Measurements from ENCODE around the gene C7. TPM values are rescaled to one million over a fixed set of nuclear protein-coding genes. Genes with fewer than 3 reads are reported as not detected.

The C7 gene
- total and polyA plus RNA-seq, 2 of the 8 experiments (the other 6 are each of a cell fraction or from before 2014, with no cell fraction given): 0.08 TPM; not detected in 1

DNA sequence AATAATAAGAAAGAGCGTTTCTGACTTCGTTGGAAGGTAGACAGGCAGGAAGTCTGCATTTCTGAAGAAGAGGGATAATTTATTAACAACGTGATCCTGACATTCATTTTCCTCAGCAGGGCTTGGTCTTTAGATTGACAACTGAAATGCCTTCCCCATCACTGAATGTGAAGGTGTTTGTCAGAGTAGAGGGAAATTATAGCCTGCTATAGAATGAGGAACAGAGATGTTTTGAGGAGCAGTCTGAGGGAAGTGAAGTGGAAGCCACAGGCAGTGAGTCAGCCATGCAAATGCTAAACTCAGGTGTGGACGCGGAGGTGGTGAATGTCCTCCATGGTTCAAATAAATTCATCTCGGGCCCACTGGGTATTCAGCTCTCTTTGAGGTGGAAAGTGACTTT, 30.5 kb downstream of the C7 start:
- H2AK5ac ChIP-seq (ENCODE audit: low read depth, low read length): no peak overlapping the region
- H3K56ac ChIP-seq (replicated peaks; ENCODE audit: insufficient read length, low read depth, low read length): no peak overlapping the region
- no peak overlapping the region for H3K4ac ChIP-seq (replicated peaks; ENCODE audit: insufficient read length, low read depth, low read length)
- H3K23me2 ChIP-seq (ENCODE audit: low read depth, low read length): no peaks in the 10 kb centered on the region
- H3K23ac ChIP-seq (ENCODE audit: insufficient read length): no peak overlapping the region
- no peak overlapping the region for H2BK20ac ChIP-seq (ENCODE audit: low read length)
- FAIRE-seq (no peak), DNase-seq (ENCODE audit: low read depth in 1 of 2, low spot score in 2 of 2) (no peak)
- no peaks in the 10 kb centered on the region for H4K20me1 ChIP-seq (replicated peaks in 1 of 2; ENCODE audit: control insufficient read depth in 1 of 2, insufficient read depth in 2 of 2, low read length in 2 of 2)
- no peaks in the 10 kb centered on the region for H3K9me3 ChIP-seq (ENCODE audit: insufficient read depth in 2 of 2, low read depth in 1 of 2, low read length in 1 of 2)
- H3K4me2 ChIP-seq (ENCODE audit: insufficient read depth in 1 of 2, low read depth in 2 of 2, low read length in 2 of 2): no peak overlapping the region
- H3K9ac ChIP-seq (replicated peaks in 1 of 4; ENCODE audit: extremely low read depth in 1 of 4, low read depth in 3 of 4, low read length in 3 of 4): no peak overlapping the region
- no peak overlapping the region for H2BK120ac ChIP-seq (replicated peaks; ENCODE audit: low read depth, low read length)
- POLR2A ChIA-PET (ENCODE audit: partially characterized antibody): no interaction called here
- H2AFZ ChIP-seq (ENCODE audit: low read length): 0 out of 2 replicates have a peak overlapping the region, but pooled peaks have one; percentile 54
- H4K5ac ChIP-seq (ENCODE audit: insufficient read length, low read depth, low read length): no peak overlapping the region
- no peak for TF ChIP-seq RFX5 (IDR thresholded peaks at IDR 0.05; ENCODE audit: borderline replicate concordance, low read depth, low read length)
- TF ChIP-seq EP300 (IDR thresholded peaks at IDR 0.05; ENCODE audit: borderline replicate concordance in 1 of 2, low read depth in 2 of 2, low read length in 2 of 2): no peak
- no peak for TF ChIP-seq FOSL1 (IDR thresholded peaks at IDR 0.05; ENCODE audit: insufficient read depth, low read depth, low read length)
- TF ChIP-seq TEAD4 (IDR thresholded peaks at IDR 0.05; ENCODE audit: low read depth, low read length): no peak
- no peak for TF ChIP-seq RNF2 (IDR thresholded peaks at IDR 0.05; ENCODE audit: borderline replicate concordance, low read depth, low read length, missing control alignments, poor library complexity, severe bottlenecking)
- TF ChIP-seq CBX5 (IDR thresholded peaks at IDR 0.05; ENCODE audit: low read depth, low read length): no peak
- no peak for TF ChIP-seq CEBPB (IDR thresholded peaks at IDR 0.05; ENCODE audit: low read depth, low read length)
- no peak for TF ChIP-seq JUND (IDR thresholded peaks at IDR 0.05; ENCODE audit: low read length)
- no peak for TF ChIP-seq CHD2 (IDR thresholded peaks at IDR 0.05; ENCODE audit: low read length)
- no peak for TF ChIP-seq KDM1A (IDR thresholded peaks at IDR 0.05; ENCODE audit: borderline replicate concordance, low read length)
- H3K18ac ChIP-seq (ENCODE audit: extremely low read depth, low read length): no peak overlapping the region
- CTCF ChIA-PET (ENCODE audit: partially characterized antibody): interaction anchor here (1.3 kb wide), 1 partner anchor 35 kb away, joined by 5 read pairs; no protein-coding TSS in a partner anchor
- no peak overlapping the region for H3K4me3 ChIP-seq (ENCODE audit: extremely low read depth in 1 of 4, insufficient read depth in 2 of 4, low read depth in 3 of 4, low read length in 4 of 4)
- H3K27me3 ChIP-seq (replicated peaks in 1 of 4; ENCODE audit: control insufficient read depth in 3 of 4, extremely low read depth in 1 of 4, insufficient read depth in 3 of 4, low read length in 3 of 4): no peaks in the 10 kb centered on the region
- no peaks in the 10 kb centered on the region for H3K79me2 ChIP-seq (ENCODE audit: control insufficient read depth in 1 of 2, insufficient read depth in 2 of 2, low read length in 2 of 2)
- no peaks in the 10 kb centered on the region for H3K4me1 ChIP-seq (replicated peaks in 1 of 4; ENCODE audit: control insufficient read depth in 3 of 4, insufficient read depth in 4 of 4, low read length in 3 of 4)
- no peak overlapping the region for H2BK15ac ChIP-seq (ENCODE audit: low read length)
- H3K27ac ChIP-seq (ENCODE audit: low read depth, low read length): no peak overlapping the region
- no peak overlapping the region for H4K8ac ChIP-seq (ENCODE audit: extremely low read depth, insufficient read depth, low read length)
- H2BK12ac ChIP-seq (ENCODE audit: low read depth, low read length): no peak overlapping the region
- no peaks in the 10 kb centered on the region for H3K79me1 ChIP-seq (ENCODE audit: low read depth, low read length)
- H3K36me3 ChIP-seq (ENCODE audit: control insufficient read depth in 2 of 4, insufficient read depth in 4 of 4, low read length in 3 of 4): no peaks in the 10 kb centered on the region
- H2BK5ac ChIP-seq (ENCODE audit: low read depth, low read length): no peak overlapping the region
- no peak overlapping the region for H4K91ac ChIP-seq (replicated peaks; ENCODE audit: insufficient read length, low read length)
- 91% methylated on average over 6 of the region's 6 CpGs; no CpG with 5 or more reads in 1 of the 2 experiments for WGBS, 2 experiments (ENCODE audit: extremely low coverage in 1 of 2, insufficient coverage in 1 of 2, insufficient read length in 1 of 2, insufficient replicate concordance in 2 of 2, low coverage in 1 of 2, low lambda C conversion rate in 2 of 2, missing lambda C conversion rate in 1 of 2)
- H3K14ac ChIP-seq (ENCODE audit: insufficient read length): no peak overlapping the region
